Lung (tissue), 12 donors: ENCODE measurements around the gene KCNQ2. TPM values are rescaled to one million over a fixed set of nuclear protein-coding genes. Genes with fewer than 3 reads are reported as not detected.
A peak's percentile ranks its signal among the peaks of the same experiment; 100 is the strongest.

Experiments
- ATAC-seq: fragments of 200-7000 bp; cut with Tn5 transposase; one replicate; pipeline ENCODE4 v1.9.1; 2020; ENCODE audit warnings: moderate number of reproducible peaks; ENCODE audit not compliant: insufficient read depth, low FRiP score
- DNase-seq, 3 donors: peaks; one replicate each; pipeline ENCODE4 v3.0.0-alpha.2; 2013 to 2017
- H3K27ac ChIP-seq, 2 donors: one replicate each; pipeline ENCODE4 v1.5.1; 2013; ENCODE audit warnings: mild to moderate bottlenecking in 2 of 2, moderate library complexity in 2 of 2, control low read depth in 1 of 2, inconsistent platforms in 1 of 2, low read depth in 1 of 2, low read length in 1 of 2
- H3K27me3 ChIP-seq, 3 donors: one replicate each; pipeline ENCODE4 v1.5.1; 2013; ENCODE audit warnings: low read length in 2 of 3; ENCODE audit not compliant: control insufficient read depth in 3 of 3, insufficient read depth in 3 of 3
- H3K36me3 ChIP-seq, 4 donors: one replicate each; pipeline ENCODE4 v1.5.1; 2013; ENCODE audit warnings: low read length in 4 of 4, mild to moderate bottlenecking in 1 of 4, moderate library complexity in 1 of 4; ENCODE audit not compliant: control insufficient read depth in 4 of 4, insufficient read depth in 4 of 4
- H3K4me1 ChIP-seq, 5 donors: one replicate each; pipeline ENCODE4 v1.5.1; 2013; ENCODE audit warnings: low read length in 5 of 5, mild to moderate bottlenecking in 2 of 5, moderate library complexity in 1 of 5; ENCODE audit not compliant: control insufficient read depth in 5 of 5, insufficient read depth in 5 of 5
- H3K4me3 ChIP-seq: one replicate; pipeline ENCODE4 v1.5.1; 2013; ENCODE audit warnings: mild to moderate bottlenecking, control low read depth, moderate library complexity
- H3K9ac ChIP-seq, 2 donors: one replicate each; pipeline ENCODE4 v1.5.1; 2013; ENCODE audit warnings: low read length in 2 of 2, control low read depth in 1 of 2; ENCODE audit not compliant: insufficient read depth in 1 of 2
- H3K9me3 ChIP-seq, 4 donors: one replicate each; pipeline ENCODE4 v1.5.1; 2013; ENCODE audit warnings: low read length in 3 of 4, mild to moderate bottlenecking in 1 of 4, moderate library complexity in 1 of 4; ENCODE audit not compliant: control insufficient read depth in 4 of 4, insufficient read depth in 3 of 4
- CTCF ChIP-seq: IDR thresholded peaks from 2 replicates; pipeline ENCODE4 v1.5.1; 2012; ENCODE audit warnings: mild to moderate bottlenecking; ENCODE audit errors: control extremely low read depth, extremely low read depth
- WGBS, 2 donors: extraction: QIAGEN DNeasy Blood & Tissue Kit; methylation state at CpG; one replicate each; pipeline ENCODE4 v1.1.7; 2013; 5-methylcytosine and 5-hydroxymethylcytosine counted together
- polyA plus RNA-seq, 2 donors: library from polyadenylated mRNA; stranded (reverse); fragments of 200-250 nt; gene quantifications; one replicate each; pipeline ENCODE4 v1.2.1, GENCODE V29; 2013
- total RNA-seq, 2 donors: library from RNA; depleted of rRNA in 1 of 2; stranded (reverse); fragments of >200 nt in 1 of 2; gene quantifications; one replicate each; pipeline ENCODE4 v1.2.1, GENCODE V29; 2014 to 2021
- donor health status: control.
- donor health status: control.
- donor health status: Bipolar disorder and iron deficiency.
- donor health status: healthy.
- donor health status: DM: yes; HTN: yes; CAD: no.

KCNQ2 gene
- total and polyA plus RNA-seq, 4 donors: 0.18 to 6.8 (median 0.28) TPM; not detected in 1

DNA sequence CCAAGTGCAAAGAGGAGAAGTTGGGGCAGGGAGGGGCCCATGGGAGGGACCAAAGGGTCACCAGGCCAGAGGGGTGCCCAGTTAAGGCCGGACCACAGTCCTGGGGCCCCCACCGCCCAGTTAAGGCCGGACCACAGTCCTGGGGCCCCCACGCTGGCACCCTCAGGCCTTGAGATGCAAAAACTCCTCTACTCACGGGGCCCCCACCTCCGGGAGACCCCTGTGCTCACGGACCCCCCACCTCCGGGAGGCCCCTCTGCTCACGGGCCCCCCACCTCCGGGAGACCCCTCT, 16.9 kb downstream of the KCNQ2 start:
- Histone ChIP-seq H3K9ac (no peak overlapping the region), H3K27me3 (peaks cover 0 to 9% (median 2%) of the 10 kb centered on the region in 3 donors), H3K36me3 (no peaks in the 10 kb centered on the region), H3K4me3 (no peak overlapping the region), H3K9me3 (peaks cover 0 to 3% (median 0%) of the 10 kb centered on the region in 4 donors), H3K27ac (no peak overlapping the region), H3K4me1 (peaks cover 0 to 38% (median 0%) of the 10 kb centered on the region in 5 donors)
- 80% methylated on average over 2 to 10 of the region's 10 CpGs for WGBS, 2 donors
- DNase-seq (no peak), ATAC-seq (no peak)
- TF ChIP-seq CTCF: no peak

- ATAC-seq (no peak), DNase-seq (peak; percentile 77 to 88 (median 82))
- peaks cover 0 to 3% (median 0%) of the 10 kb centered on the region in 4 donors for H3K9me3 ChIP-seq
- H3K4me1 ChIP-seq: peaks cover 0 to 38% (median 0%) of the 10 kb centered on the region in 5 donors
- peaks cover 0 to 9% (median 0%) of the 10 kb centered on the region in 3 donors for H3K27me3 ChIP-seq
- H3K4me3 ChIP-seq: no peak overlapping the region
- 35 to 58% methylated on average over 30 to 35 of the region's 35 CpGs for WGBS, 2 donors
- no peak overlapping the region for H3K27ac ChIP-seq
- no peaks in the 10 kb centered on the region for H3K36me3 ChIP-seq
- TF ChIP-seq CTCF: no peak
- H3K9ac ChIP-seq: no peak overlapping the region
Observed at GRCh38 chr20:63454731-63455567, 17.5 kb downstream of the KCNQ2 start.

DNA sequence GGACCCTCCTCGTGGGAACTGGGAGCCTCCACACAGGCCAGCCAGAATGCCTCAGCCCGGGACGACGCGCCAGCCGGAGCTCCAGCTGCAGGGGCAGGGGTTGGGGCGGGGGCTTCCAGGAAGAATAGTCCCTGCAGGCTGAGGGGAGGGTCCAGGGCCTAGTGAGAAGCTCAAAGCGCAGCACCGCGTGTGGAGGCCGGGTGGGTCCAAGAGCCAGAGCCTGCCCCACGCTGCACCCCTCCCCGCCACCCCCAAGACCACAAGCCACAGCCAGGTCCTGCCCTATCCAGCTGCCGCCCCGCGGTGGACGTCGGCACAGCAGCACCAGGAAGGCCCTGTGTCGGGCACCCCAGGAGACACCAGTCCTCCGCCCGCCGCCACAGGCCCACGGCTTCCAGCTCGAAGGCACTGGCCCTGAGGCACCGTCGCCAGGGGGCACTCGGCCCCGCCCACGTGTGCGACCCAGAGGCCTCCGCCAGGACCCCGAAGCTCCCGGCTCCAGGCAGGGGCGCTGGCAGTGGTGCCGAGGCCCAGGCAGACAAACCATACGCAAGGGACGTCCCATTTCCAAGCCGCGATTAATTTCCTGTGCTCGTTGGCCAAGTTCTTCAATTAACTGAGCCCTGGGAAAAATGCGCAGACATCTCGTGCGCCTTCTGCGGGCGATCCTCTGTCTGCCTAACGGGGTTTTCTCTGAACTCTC, 19.5 kb downstream of the KCNQ2 start:
- peaks cover 0 to 3% (median 0%) of the 10 kb centered on the region in 4 donors for H3K9me3 ChIP-seq
- H3K4me1 ChIP-seq: peaks cover 0 to 43% (median 0%) of the 10 kb centered on the region in 5 donors
- ATAC-seq (no peak), DNase-seq (no peak)
- H3K9ac ChIP-seq: no peak overlapping the region
- 47 to 64% methylated on average over 41 to 46 of the region's 46 CpGs for WGBS, 2 donors
- no peak overlapping the region for H3K27ac ChIP-seq
- TF ChIP-seq CTCF: no peak
- peaks cover 0 to 9% (median 0%) of the 10 kb centered on the region in 3 donors for H3K27me3 ChIP-seq
- H3K36me3 ChIP-seq: no peaks in the 10 kb centered on the region
- H3K4me3 ChIP-seq: no peak overlapping the region
